ENCODE measurements around the gene OR1S2.

- TF ChIP-seq EZH2 (IDR thresholded peaks at IDR 0.05; ENCODE audit: insufficient read depth, poor library complexity, severe bottlenecking) (no peak), EZH2phosphoT487 (IDR thresholded peaks at IDR 0.05; ENCODE audit: insufficient read depth, low read depth) (no peak)
These were observed 15.2 kb downstream of the OR1S2 start, which contains the start of gene OR9Q2 for GRCh38 chr11:58188770-58189169.
